NCI-H2227 (cell line): ENCODE data around the gene AGRN.
"Not testable (repeated sequence)": the region's sequence is repeated elsewhere in the genome, so short reads cannot be mapped to it uniquely, and the experiment has no call there.

Source experiments
- DNase-seq: peaks from one replicate; lab custom pipeline; 2025; ENCODE audit not compliant: unreplicated experiment; lab: John Stamatoyannopoulos, UW

The AGRN gene

GRCh38 chr1:1065265-1065939, 45.5 kb downstream of the AGRN start:
- no peak for DNase-seq

- not testable (repeated sequence) for DNase-seq
Observed at GRCh38 chr1:1065940-1066304, 46.0 kb downstream of the AGRN start.

DNA sequence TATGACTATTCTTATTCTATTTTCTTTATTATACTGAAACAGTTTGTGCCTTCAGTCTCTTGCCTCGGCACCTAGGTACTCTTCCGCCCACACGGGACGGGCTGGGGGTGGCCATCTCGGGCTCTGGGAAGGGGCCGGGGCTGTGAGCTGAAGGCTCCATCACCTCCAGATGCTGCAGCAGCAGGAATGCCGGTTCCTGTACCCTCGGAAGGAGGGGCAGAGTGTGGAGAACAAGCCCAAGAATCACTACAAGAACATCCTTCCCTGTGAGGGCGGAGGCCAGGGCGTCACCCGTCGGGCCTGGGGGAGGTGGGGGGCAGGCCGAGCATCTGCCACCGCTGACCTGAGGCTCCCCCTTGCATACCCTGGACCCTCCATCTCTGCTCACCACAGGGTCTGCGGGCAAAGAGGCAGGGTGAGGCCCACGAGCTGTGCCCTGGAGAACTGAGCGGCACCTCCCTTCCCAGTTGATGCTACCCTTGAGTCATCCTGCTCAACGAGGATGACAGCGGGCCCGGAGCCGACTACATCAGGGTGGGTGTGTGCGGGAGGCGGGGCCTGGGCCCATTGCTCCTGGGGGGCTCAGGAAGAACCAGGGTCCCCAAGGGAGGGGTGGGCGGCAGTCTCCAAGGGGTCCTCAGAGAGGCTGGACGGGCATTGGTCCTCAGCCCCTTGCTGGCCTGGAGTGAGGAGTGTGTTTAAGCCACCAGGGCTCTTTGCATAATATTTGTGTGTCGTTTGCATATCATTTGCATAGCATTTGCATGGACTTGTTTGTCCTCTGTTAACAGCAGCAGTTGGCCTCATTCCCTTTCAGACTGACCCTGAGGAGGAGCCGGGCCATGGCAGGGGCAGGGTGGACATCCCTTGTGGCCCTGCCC, 46.7 kb downstream of the AGRN start:
- no peak for DNase-seq

GRCh38 chr1:1067284-1067859, 47.5 kb downstream of the AGRN start:
- DNase-seq = no peak

- DNase-seq = no peak
Observed at GRCh38 chr1:1067860-1068516, 48.1 kb downstream of the AGRN start.

GRCh38 chr1:1068517-1069055, 48.7 kb downstream of the AGRN start:
- peak; percentile 82 for DNase-seq

GRCh38 chr1:1069056-1069710, 49.3 kb downstream of the AGRN start:
- peak; percentile 92 for DNase-seq

- peak; percentile 48 for DNase-seq
Observed at GRCh38 chr1:1069711-1070676, 50.1 kb downstream of the AGRN start.

GRCh38 chr1:1071486-1072298, 51.8 kb downstream of the AGRN start:
- DNase-seq = no peak

DNA sequence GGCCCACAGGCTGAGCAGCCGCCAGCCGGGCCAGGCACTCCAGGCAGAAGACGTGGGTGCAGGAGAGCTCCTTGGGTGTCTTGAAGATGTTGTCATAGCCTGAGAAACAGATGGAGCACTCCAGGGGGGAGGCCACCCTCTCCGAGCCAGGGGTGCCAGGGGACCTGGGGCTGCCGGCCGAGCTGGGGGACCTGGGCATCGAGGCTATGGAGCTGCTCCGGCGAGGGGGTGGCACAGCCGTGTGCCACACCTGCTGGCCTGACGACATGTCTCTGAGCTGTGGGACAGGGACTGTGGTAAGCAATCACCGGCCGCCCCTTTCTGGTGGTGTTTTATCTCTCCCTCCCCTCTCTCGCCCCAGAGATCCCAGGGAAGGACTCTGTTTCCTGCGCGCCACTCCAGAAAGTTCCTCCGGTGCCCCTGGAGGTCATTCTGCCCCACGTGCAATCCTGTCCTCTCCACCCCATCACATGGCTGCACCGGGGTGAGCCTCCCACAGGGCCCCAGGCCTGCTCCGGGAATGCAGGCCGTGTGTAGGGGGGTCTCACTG, 52.5 kb downstream of the AGRN start:
- DNase-seq = no peak

GRCh38 chr1:1072849-1073742, 53.2 kb downstream of the AGRN start:
- no peak for DNase-seq

- no peak for DNase-seq
Observed at GRCh38 chr1:1073743-1074587, 54.0 kb downstream of the AGRN start, which contains the start of gene RNF223. TSS of gene RNF223 (minus strand) at chr1:1074306. CDS start at chr1:1072566, 1,740 bp downstream.

DNA sequence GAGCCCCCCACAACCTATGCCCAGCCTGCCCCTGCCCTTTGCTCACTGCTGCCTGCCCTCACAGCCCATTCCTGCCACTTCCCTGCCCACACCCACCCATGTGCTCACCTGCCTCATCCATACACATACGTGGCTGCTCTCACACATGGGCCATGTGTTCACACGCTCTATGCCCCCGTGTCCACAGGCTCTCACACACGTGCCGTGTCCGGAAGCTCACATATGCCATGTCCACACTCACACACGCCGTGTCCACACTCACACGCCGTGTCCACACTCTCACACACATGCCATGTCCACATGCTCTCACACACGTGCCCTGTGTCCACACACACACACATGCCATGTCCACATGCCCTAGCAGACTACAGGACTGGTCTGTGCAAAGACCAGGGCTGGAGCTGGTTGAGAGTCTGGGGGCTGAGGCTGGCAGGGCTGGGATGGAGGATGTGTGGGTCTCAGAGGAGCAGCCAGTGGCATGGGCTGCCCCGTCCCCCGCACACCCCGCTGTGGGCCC, 54.8 kb downstream of the AGRN start:
- no peak for DNase-seq

GRCh38 chr1:1075148-1075935, 55.4 kb downstream of the AGRN start:
- DNase-seq = no peak

- not testable (repeated sequence) for DNase-seq
Observed at GRCh38 chr1:1077396-1077795, 57.5 kb downstream of the AGRN start.
